Activated CD4-positive, alpha-beta memory T cell treated with anti-CD3 and anti-CD28 coated beads, Interleukin-2, amount 10 ng/mL, durations not matched to agents 7 days and 5 days (primary cell): ENCODE results near the gene DNAI2. TPM values are rescaled to one million over a fixed set of nuclear protein-coding genes. Genes with fewer than 3 reads are reported as not detected.

ENCODE experiments used
- total RNA-seq, 2 experiments: library from RNA; stranded (reverse); gene quantifications; one replicate each; pipeline ENCODE4 v1.2.3, GENCODE V29; 2021

Gene DNAI2
- total RNA-seq, 2 experiments from 2014 or later: 2.5 to 3.1 TPM

Other genes with a start within 250 kb of the DNAI2 start
- gene RPL38, start 70.6 kb upstream of the DNAI2 start, total RNA-seq: 1,000 to 10,000 TPM; 1,064 to 1,066 TPM
- gene TTYH2, start 60.7 kb upstream of the DNAI2 start, total RNA-seq: 10 to 100 TPM; 23.8 to 25.6 TPM
- gene KIF19, start 52.0 kb downstream of the DNAI2 start, total RNA-seq: 1 to 10 TPM; 3.5 to 3.8 TPM
- under 1 TPM in 1 of 2 experiments, not detected in 1; 0.18 TPM for gene BTBD17, start 87.6 kb downstream of the DNAI2 start, total RNA-seq
- under 1 TPM in 1 of 2 experiments, not detected in 1; 0.15 TPM for gene GPR142, start 93.3 kb downstream of the DNAI2 start, total RNA-seq
- 1 to 10 TPM in 1 of 2 experiments, under 1 TPM in 1; 0.68 to 1.2 TPM for gene GPRC5C, start 157.9 kb downstream of the DNAI2 start, total RNA-seq
- gene CD300A, start 192.4 kb downstream of the DNAI2 start, total RNA-seq: 10 to 100 TPM; 69.5 to 74.2 TPM